Measurements from ENCODE around the gene KLK12. TPM values are rescaled to one million over a fixed set of nuclear protein-coding genes. Genes with fewer than 3 reads are reported as not detected.

Gene KLK12
- total and polyA plus RNA-seq, 8 donors: 0.31 to 1.3 (median 0.44) TPM; not detected in 1

DNA sequence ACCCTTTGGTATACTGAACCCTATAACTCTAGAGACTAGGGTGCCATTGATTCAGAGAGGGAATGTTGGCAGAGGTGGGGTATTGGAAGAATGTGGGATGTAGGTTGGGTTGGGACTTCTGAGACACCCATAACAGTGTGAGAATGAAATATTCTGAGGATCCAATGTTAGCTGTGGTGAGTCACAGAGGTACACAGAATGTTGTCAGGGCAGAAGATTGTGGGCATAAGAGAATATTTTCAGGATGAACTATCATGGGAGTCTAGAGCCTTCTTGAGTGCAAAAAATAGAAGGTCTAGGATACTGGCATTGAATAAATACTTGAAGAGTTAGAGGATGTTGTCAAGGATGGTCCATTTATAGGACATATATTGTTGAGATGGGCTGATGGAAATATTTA is 21.1 kb upstream of the KLK12 start:
- Histone ChIP-seq H3K36me3 (no peaks in the 10 kb centered on the region), H3K4me1 (no peaks in the 10 kb centered on the region), H3K27me3 (peaks cover 0 to 37% of the 10 kb centered on the region in 2 donors), H3K4me3 (no peak overlapping the region), H3K27ac (no peak overlapping the region), H3K9me3 (no peaks in the 10 kb centered on the region)
- ATAC-seq (no peak), DNase-seq (no peak)
- intact Hi-C loops (cut with DNase I): no loop called here
- TF ChIP-seq, protein P1, sequence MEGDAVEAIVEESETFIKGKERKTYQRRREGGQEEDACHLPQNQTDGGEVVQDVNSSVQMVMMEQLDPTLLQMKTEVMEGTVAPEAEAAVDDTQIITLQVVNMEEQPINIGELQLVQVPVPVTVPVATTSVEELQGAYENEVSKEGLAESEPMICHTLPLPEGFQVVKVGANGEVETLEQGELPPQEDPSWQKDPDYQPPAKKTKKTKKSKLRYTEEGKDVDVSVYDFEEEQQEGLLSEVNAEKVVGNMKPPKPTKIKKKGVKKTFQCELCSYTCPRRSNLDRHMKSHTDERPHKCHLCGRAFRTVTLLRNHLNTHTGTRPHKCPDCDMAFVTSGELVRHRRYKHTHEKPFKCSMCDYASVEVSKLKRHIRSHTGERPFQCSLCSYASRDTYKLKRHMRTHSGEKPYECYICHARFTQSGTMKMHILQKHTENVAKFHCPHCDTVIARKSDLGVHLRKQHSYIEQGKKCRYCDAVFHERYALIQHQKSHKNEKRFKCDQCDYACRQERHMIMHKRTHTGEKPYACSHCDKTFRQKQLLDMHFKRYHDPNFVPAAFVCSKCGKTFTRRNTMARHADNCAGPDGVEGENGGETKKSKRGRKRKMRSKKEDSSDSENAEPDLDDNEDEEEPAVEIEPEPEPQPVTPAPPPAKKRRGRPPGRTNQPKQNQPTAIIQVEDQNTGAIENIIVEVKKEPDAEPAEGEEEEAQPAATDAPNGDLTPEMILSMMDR (IDR thresholded peaks at IDR 0.05): no peak

DNA sequence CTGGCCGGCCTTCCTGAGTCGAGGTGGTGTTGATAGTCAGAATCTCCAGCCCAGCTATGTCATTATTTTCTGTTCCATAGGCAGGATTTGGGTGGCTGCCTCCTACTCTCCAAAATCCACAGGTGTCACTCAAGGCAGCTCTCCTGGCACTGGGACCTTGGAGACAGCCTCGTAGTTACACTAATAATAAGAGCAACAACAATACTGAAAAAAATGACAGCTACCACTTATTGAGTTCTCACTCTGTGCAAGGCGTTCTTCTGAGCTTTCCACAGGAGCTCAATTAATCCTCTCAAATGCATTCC is 12.2 kb upstream of the KLK12 start:
- Histone ChIP-seq H3K4me1 (no peaks in the 10 kb centered on the region), H3K27ac (no peak overlapping the region), H3K4me3 (no peak overlapping the region), H3K27me3 (peaks cover 0 to 23% of the 10 kb centered on the region in 2 donors), H3K9me3 (no peaks in the 10 kb centered on the region), H3K36me3 (no peaks in the 10 kb centered on the region)
- DNase-seq: no peak
- no peak for ATAC-seq
- TF ChIP-seq, protein P1 (IDR thresholded peaks at IDR 0.05): no peak
- intact Hi-C loops (cut with DNase I): no loop called here

GRCh38 chr19:51044327-51044726 is 9.5 kb upstream of the KLK12 start:
- no peak overlapping the region for H3K27ac ChIP-seq
- TF ChIP-seq, protein P1 (IDR thresholded peaks at IDR 0.05): no peak
- peaks cover 0 to 19% of the 10 kb centered on the region in 2 donors for H3K27me3 ChIP-seq
- H3K9me3 ChIP-seq: no peaks in the 10 kb centered on the region
- intact Hi-C loops (cut with DNase I): no loop called here
- DNase-seq (no peak), ATAC-seq (no peak)
- H3K4me1 ChIP-seq: no peaks in the 10 kb centered on the region
- no peaks in the 10 kb centered on the region for H3K36me3 ChIP-seq
- no peak overlapping the region for H3K4me3 ChIP-seq

DNA sequence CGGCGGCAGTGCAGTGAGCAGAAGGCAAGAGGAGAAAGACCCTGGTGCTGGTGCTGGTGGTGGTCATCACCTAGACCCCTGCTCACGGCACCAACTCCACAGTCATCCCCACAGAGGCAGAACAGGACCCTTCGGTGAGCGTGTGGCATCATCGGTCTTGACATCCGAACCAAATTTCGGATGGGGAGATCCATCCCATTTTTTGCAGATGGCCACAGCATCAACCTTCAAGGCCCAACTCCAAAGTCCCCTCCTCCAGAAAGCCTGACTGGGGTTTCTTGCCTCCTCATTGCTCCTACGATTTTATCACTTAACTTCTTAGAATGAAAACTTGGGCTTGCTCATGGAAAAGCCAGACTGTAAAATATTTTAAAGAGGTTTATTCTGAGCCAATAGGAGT is 8.7 kb upstream of the KLK12 start:
- TF ChIP-seq, protein P1 (IDR thresholded peaks at IDR 0.05): no peak

DNA sequence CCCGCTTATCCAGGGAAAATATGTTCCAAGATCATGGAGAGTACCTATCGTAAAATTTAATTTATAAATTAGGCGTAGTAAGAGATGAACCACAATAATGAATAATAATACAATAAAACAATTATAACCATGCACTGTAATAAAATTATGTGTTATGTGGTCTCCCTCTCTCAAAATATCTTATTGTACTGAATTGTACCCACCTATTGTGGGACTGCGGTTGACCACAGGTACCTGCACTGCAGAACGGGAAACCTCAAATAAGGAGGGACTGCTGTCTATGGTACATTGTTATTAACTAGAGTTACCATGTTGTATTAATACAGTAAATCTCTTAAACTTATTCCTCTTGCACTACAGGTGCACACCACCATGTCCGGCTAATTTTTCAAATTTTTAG is 5.3 kb upstream of the KLK12 start:
- Histone ChIP-seq H3K36me3 (no peaks in the 10 kb centered on the region), H3K4me1 (no peaks in the 10 kb centered on the region), H3K4me3 (no peak overlapping the region), H3K27me3 (peaks cover 0 to 4% of the 10 kb centered on the region in 2 donors), H3K9me3 (no peaks in the 10 kb centered on the region), H3K27ac (no peak overlapping the region)
- TF ChIP-seq, protein P1 (IDR thresholded peaks at IDR 0.05): no peak
- DNase-seq (no peak), ATAC-seq (no peak)
- intact Hi-C loops (cut with DNase I): no loop called here

More for the DNA sequence above, 8.7 kb upstream of the KLK12 start:
- DNase-seq: no peak
- no peaks in the 10 kb centered on the region for H3K4me1 ChIP-seq
- H3K27ac ChIP-seq: no peak overlapping the region
- no peaks in the 10 kb centered on the region for H3K36me3 ChIP-seq
- peaks cover 0 to 16% of the 10 kb centered on the region in 2 donors for H3K27me3 ChIP-seq
- no peaks in the 10 kb centered on the region for H3K9me3 ChIP-seq
- no peak overlapping the region for H3K4me3 ChIP-seq
- ATAC-seq: no peak
- intact Hi-C loops (cut with DNase I): no loop called here

All from left lung (tissue), 10 donors.